Kidney tubule cell (primary cell): Measurements from ENCODE around the gene DAZAP1.

Experiments used
- DNase-seq: peaks from one replicate; pipeline ENCODE4 v3.0.0-alpha.2; 2018; ENCODE audit warnings: low spot score

The DAZAP1 gene

GRCh38 chr19:1394252-1395193 lies 12.9 kb upstream of the DAZAP1 start:
- no peak for DNase-seq

- DNase-seq, result no peak
Observed at GRCh38 chr19:1395194-1396018, 12.0 kb upstream of the DAZAP1 start.

GRCh38 chr19:1396019-1396767 lies 11.2 kb upstream of the DAZAP1 start:
- DNase-seq, result no peak

DNA sequence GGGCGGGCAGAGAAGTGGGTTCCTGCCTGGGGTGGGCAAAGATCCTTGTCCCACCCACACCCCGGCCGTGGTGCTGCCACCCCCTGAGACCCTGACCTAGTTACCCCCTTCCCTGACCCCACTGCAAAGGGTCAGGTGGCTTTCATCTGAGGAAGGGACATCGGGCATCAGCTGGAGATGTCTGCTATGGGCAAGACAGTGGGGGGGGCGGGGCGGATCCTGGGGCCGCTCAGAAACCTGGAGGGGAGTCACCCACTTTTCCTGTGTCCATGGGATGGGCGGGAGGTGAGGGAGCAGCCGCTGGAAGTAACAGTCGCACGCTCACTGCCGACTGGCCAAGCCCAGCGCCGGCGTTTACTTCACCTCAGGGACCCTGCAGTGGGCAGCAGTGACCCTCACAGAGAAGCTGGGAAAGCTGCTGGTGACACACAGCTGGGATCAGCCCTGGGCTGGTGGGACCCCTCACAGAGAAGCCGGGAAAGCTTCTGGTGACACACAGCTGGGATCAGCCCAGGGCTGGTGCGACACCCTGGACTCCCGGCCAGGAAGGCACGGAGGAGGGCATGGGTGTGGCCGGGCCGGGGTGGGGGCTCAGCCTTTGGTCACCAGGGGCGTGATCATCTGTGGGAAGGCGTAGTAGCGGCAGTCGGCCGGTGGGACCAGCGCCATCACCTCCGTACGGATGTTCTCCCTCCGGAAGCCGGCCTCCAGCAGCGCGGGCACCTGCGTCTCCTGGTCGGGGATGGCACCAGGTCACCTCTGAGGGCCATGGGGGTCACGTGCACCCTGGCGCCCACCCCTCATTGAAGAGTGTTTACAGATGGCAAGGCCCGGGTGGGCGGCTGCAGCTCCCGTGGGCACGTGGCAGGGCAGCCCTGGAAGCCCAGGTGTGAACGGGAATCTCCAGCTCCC lies 10.4 kb upstream of the DAZAP1 start:
- DNase-seq, result no peak

DNA sequence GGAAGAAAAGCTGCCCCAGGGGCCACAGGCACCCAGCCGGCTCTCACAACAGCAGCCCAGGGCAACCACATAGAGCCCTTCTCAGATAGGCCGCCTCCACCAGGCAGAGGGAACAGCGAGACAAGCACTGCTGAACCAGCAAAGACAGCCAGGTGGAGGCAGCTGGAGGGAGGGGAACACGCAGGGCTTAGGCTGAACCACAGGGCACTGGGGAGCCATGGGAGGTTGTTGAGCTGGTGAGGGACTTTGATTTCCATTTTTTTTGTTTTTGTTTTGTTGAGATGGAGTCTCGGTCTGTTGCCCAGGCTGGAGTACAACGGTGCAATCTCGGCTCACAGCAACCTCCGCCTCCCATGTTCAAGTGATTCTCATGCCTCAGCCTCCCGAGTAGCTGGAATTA lies 9.5 kb upstream of the DAZAP1 start:
- no peak for DNase-seq

GRCh38 chr19:1399079-1399478 lies 8.3 kb upstream of the DAZAP1 start:
- DNase-seq, result no peak

DNA sequence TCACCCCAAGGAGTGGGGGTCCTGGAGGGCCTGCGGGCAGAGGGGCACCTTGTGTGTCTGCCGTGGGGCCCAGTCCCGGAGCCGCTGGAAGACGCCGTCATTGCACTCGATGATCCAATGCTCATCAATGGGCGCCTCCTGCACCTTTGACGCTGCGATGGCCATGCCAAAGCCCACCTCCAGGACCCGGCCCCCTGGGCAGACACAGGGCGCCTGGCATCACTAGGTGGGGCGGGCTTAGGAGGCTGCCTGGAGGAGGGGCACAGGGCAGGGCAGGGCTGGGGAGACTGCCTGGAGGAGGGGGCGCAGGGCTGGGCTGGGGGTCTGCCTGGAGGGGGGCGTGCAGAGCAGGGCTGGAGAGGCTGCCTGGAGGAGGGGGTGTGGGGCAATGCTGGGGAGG lies 7.6 kb upstream of the DAZAP1 start:
- no peak for DNase-seq

DNA sequence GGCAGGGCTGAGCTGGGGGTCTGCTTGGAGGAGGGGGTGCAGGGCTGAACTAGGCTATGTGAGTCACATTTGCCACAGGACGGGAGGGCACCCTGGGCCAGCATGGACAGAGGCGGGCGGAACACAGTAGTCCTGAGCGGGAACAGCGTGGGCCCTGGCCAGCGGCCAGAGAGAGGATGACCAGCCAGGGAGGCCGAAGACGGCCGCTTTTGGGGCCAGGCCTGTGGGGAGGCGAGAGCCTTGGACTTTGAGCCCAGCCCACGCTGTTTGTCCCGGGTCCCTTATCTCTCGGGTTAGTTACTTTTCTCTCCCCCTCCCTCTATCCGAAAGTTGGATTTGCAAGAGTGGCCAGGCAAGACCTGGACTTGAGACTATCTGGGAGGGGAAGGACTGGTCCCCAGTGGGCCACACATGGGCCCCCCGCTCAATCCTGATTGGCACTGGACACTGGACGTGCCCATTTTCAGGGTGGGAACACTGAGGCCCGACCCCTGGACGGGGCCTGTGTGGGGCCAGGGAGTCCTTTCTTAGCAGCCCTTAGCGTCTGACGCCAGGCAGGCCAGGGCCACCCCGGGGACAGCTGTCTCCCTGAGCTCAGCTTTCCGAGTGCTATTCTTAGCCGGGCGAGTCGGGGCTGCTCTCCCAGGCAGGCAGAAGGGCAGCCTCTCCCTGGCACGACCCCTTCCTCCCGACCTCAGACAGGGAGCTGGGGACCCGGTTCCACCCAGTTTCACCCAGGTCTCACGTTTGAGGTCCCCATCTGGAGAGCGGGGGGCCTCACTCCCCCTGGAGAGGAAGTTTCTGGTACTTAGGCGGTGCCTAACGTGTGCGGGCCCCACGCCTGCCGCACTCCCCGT lies 6.9 kb upstream of the DAZAP1 start:
- DNase-seq, result no peak

GRCh38 chr19:1401138-1401888 lies 6.1 kb upstream of the DAZAP1 start, which contains the start of gene GAMT:
GAMT (minus strand) TSS chr19:1401542; CDS start chr19:1401476, 66 bp downstream.
- no peak for DNase-seq

GRCh38 chr19:1401889-1402217 lies 5.5 kb upstream of the DAZAP1 start:
- no peak for DNase-seq

GRCh38 chr19:1402411-1403070 lies 4.8 kb upstream of the DAZAP1 start:
- no peak for DNase-seq

GRCh38 chr19:1406774-1407527 lies 435 bp upstream of the DAZAP1 start:
- DNase-seq, result peak; percentile 99

- DNase-seq, result peak; percentile 61
Observed at GRCh38 chr19:1408300-1409203, 1.2 kb downstream of the DAZAP1 start.

DNA sequence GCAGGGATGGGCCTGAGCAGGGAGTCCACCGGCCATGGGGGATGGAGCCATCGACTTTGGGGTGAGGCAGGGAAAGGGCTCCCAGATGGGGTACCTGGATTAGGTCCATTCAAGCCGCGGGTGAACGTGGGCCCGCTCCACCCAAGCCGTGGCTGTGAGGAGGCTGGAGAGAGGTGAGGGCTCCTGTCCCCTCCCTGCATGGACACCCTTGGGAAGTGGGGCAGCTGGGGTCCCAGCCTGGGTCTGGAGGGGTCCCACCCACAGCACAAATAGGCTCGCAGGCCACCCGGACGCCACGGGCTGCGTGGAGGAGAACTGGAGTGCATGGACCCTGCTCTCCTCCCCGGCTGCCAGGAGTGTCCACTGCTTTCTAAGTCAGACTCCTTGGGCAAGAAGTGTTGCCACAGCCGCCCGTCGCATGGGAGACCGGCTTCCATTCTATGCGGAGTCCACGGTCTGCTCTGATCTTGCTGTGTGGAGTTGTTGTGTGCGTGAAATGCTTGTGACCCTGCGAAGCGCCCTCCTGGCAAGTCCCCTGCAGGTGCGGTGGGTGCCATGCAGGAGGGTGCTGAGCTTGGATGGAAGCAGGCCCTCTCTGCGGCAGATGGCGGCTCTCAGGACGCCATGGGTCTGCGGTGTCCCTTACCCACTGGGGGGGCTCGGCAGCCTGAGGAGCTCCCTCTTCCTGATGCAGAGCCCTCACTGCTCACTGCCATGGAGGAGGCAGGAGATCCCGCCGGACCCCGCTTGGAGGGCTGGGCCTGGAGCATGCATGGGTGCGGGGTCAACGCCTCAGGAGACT lies 2.0 kb downstream of the DAZAP1 start:
- no peak for DNase-seq

DNA sequence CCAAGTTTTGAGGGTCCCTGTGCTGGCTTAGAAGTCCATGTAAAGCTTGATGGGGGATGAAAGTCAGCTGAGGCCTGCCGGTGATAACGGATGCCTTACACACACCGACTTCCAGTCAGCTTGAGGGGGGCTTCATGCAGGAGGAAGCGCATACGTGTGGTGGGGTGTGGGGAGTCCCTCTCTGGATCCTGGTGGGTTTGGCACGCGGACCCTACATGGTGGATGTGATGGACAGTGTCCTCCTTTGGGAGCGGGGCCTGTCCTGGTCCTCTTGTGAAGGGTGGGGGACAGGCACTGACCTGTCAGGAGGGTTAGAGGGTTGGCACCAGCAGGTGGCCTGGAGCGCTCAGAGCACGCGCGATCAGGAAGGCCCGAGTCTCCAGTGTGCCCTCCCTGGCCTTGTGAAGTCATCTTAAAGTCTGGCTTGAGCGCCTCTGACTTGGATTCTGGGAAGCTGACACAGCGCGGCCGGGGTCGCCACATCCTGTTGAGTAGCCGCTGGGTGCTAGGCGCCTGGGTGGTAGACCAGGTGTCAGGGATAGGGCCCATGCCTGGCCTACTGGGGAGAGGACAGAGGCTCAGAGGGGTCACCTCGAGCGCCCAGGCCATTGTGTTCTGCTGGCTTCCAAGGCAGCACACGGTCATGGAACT lies 2.9 kb downstream of the DAZAP1 start:
- DNase-seq, result peak; percentile 92

DNA sequence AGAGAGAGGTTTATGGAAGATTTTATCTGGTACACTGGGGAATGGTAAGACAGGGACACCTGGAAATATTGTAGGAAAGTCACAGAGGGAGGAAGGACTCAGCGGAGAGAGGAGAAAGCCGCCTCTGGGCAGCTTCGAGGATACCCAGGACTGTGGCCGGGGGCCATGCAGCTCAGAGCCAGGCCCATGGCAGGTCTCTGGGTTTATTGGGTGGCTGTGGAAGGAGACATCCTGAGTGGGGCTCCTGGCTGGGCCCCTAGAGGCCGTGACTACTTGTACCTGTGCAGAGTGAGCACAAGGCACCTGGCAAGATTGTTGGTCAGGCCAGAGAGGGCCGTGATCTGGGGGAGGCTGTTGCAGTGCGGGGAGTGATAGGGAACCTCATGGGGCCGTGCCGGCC lies 3.4 kb downstream of the DAZAP1 start:
- no peak for DNase-seq
